HG03103 (cell line): ENCODE measurements around the gene CREBRF.
"Not testable (repeated sequence)": the region's sequence is repeated elsewhere in the genome, so short reads cannot be mapped to it uniquely, and the experiment has no call there.

ENCODE experiments used
- ATAC-seq: cut with Tn5 transposase; IDR thresholded peaks from one replicate; pipeline ENCODE4 v1.9.1; 2021; ENCODE audit warnings: low read depth; ENCODE audit not compliant: unreplicated experiment

Gene CREBRF

DNA sequence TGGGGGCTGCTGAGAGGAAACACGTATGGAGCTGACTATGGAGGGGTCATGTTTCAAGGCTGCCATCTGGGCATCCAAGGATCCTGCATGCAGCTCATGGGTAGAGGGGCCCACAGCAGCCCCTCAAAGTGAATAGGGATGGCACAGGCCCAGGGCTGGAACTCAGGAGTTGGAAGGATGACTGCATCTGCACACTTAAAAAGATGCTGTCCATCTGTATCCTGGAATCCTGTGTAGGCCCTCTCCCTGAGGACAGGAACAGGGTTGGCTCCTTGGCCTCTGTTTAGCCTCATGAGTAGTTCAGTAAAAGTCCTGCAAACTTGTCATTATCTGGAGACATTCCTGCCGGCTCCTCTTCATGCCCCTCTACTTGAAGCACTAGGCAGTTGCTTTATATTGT is 92.2 kb downstream of the CREBRF start:
- no peak for ATAC-seq

DNA sequence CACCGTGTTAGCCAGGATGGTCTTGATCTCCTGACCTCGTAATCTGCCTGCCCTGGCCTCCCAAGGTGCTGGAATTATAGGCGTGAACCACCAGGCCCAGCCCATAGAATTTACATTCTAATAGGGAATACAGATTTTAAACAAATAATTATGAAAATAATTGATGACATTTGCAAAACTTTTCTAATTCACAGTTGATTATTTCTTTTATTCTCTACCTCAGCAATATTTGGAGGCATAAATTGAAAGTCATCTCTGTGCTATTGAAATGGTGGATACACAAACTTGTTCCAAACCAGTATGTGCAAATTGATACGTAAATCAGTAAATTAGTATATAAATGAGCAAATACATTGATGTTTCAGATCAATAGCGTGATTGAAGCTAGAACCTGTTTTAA is 96.4 kb downstream of the CREBRF start:
- ATAC-seq = no peak

DNA sequence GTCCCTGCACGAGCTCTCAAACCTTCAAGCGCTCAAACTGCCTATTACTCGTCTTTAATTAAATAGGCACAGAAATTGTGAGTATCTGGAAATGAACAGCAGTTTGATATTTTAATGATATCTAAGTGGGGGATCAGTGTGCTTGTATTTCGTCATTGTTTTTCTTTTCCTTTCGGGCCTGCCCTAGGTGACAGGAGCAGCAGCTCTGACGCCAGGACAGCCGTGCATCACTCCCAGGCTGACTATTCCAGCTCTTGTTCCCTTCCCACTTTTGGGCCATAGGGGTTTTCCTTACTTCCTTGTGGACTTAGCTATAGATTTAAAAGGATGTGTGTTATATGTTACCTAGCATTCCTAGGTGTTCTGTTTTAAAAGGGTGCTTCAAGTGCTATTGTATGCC is 97.7 kb downstream of the CREBRF start:
- no peak for ATAC-seq

DNA sequence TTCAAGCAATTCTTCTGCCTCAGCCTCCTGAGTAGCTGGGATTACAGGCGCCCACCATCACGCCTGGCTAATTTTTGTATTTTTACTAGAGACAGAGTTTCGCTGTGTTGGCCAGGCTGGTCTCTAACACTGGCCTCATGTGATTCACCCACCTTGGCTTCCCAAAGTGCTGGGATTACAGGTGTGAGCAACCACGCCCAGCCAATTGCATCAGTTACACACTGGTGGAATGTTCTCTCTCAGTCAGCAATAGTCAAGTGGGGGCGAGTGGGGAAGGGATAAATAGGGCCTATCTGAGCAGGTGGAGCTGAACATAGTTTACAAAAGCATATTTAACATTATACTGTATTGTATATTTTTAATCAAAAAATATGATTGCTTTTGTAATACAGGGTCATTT is 98.5 kb downstream of the CREBRF start:
- ATAC-seq = not testable (repeated sequence)

DNA sequence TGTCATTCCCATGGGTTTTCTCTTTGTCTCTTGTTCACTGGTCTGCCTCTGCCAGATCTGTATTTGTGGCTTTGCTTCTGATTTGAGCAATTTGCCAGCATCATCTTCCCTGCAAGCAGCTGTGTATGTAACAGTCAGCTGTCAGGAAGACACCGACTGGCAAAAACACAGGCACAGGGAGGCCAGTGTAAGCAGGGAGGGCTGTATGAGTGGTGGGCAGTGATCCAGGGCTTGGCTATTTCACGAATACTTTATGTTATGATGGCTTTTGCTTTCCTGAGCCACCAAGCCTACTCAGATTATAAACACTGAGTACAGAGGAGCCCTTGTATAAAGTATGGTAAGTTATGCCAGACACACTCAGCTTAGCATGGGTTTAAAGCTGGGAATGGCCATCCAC is 99.8 kb downstream of the CREBRF start:
- no peak for ATAC-seq

DNA sequence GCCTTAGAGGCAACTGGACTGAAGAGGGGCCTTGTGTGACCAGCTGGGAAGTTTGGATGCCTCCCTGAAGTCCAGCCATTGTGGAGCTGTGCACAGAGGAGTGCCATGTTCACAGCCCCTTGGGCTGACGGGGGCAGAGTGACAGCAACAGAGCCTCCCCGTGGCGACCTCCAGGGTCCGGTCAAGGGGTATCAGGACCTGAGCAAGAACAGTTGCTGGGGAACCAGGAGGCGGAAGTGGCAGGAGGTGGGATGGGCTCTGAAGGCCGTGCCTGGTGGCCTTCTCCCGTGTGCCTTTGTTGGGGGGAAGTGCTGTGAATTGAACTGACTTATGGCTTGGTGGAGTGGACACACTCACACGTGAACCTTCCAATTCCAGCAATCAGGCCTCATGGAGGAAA is 102.2 kb downstream of the CREBRF start:
- ATAC-seq = no peak

DNA sequence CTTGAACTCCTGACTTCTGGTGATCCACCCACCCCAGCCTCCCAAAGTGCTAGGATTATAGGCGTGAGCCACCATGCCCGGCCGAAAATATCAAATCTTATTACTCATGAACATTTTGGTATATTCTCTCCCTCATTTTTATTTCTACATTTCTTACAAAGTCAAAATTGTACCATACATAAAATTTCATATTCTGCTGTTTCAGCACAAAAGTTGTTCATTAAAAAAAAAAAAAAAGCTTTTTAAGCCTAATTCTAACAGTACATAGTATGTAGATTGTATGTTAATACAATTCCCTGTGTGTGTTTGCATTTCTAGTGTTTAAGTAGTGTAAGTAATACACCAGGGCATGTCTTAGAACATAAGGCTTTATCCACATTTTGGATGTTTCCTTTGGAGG is 103.1 kb downstream of the CREBRF start:
- ATAC-seq = no peak

DNA sequence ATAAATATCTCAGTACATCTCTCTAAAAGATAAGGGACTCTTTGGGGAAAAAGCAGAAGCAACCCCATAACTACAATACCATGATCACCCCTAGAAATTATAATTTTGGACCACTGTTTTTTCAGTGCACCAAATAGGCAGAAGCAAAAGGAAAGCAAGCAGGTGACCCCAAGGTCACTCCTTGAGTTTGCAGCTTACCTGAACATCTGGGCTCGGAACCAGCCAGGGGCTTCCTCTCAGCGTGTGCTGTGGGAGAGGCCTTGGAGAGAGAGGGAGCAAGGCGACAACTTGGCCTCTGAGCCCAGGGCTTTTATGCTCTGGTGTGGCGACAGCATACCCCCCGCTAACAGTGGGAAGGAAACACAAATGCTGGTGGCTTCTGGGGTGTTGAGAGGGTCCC is 105.0 kb downstream of the CREBRF start:
- ATAC-seq = no peak

DNA sequence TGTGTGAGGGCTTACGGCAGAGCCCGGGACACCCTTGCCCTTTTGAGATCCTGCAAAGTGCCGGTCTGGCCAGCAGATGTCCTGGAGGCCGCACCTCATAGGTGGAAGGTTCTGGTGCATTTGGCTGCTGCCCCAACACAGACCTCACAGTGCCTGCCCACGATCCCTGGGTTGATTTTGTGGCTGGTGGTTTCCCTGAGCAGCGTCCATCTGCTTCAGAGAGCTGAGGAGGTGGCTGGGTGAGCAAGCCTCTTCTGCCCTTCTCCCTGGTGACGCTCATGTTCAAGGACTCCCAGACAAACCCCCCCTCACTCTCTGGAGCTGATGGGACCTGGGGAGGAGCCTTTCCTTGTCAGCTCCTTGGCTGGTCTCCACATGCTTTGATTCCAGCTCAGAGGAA is 107.1 kb downstream of the CREBRF start:
- ATAC-seq = no peak

DNA sequence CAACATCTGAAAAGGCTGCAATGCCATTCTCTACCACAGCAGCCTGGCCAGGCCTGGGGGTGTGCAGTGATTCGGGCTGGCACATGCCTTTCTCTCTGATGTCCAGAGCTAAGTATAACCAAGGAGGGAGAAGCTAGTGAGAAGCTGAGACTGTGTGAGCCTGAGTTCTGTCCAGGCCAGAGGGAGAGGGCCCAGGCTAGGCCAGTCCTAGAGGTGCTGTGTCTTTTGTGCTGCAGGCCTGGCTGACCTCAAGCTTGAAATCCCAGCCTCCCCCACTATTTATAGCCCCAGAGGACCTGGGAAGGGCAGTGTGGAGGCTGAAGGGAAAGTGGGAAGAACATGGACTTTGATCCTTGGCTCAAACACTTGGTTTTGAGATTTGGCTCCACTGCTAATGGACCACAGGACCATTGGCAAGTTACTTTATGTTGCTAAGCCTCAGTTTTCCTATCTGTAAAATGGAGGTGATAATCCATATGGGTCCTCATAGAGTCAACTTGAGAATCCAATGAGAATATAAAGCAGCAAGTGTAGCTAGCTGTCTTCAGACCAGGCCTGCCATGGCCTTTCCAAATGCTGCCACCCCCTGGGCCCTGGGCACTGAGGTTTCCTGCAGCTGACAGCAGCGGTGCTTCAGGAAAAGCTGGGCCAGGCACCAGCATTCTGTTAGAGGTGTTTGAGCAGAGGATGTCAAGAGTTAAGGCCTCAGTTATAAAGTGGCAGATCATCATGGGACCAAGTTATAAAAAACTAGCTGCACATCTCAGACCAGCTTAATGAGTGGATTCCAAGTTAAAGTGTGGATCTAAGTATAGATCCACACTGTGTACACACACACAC is 109.2 kb downstream of the CREBRF start:
- ATAC-seq = no peak

DNA sequence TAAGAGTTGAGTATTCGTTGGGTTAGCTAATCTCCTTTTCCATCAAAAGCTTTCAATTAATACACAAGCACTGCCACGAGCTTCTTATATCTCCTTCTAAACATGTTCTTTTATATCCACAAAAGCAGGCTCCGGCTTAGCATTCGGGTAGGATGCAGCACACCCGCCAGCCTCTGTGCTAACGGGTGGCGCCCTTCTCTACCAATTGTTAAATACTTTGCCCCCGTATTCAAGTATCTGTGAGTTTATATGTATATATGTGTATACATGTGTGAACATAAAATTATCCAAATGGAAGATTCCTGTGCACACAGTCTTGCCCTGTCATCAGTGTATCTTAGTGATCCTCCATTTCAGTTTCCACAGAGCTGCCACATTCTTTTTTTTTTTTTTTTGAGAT is 116.0 kb downstream of the CREBRF start:
- no peak for ATAC-seq

DNA sequence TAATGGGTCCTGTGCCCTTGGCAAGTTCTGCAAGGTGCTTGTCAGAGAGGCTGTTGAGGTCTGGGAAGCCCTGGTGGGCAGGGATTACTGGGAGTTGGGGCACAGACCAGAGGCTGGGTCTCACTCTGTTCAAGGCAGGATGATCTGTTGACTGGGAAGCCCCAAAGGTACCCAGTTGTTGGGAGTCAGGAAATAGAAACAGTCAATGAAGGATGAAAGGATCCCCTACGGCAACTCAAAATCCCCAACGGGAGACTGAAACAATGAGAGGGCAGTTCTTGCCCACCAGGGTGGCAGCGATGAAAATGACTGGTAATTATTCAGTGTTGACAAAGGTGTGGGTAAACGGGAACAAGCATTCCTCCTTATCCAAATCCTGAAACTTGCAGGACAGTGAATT is 119.4 kb downstream of the CREBRF start:
- ATAC-seq = no peak

DNA sequence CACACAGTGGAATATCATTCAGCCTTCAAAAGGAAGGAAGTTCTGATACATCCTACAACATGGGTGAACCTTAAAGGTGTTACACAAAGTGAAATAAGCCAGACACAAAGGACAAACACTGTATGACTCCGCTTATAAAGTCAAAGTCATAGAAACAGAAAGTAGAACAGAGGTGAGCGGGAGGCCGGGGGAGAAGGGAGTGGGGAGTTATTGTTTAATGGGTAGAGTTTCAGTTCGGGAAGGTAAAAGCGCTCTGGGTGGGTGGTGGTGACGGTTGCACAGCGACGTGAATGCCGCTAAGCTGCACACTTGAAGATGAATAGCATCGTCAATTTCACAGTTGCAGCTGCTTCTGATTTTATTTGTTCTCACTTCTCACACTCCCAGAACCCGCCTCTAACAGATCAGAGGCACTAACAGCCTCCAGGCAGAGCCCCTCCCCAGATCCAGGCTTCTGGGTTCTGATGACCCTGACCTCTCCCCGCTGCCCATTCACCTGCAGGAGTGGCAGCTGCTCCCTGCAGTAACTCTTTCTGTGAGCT is 122.3 kb downstream of the CREBRF start:
- ATAC-seq = no peak

DNA sequence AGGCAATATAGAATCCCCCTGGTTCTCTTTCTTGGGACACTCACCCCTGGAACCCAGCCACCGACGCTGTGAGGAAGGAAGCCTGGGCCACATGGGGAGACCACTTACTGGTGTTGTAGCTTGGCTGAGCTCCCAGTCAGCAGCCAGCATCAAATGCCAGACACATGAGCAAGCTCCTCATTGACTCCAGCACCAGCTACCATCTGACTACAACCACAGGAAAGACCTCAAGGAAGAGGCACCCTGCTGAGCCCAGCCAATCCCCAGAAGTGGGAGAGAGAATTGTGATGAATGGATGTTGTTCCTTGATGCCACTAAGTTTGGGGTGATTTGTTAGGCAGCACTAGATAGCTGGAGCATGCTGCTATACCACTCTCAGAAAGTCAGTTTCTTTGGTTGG is 124.2 kb downstream of the CREBRF start:
- no peak for ATAC-seq

DNA sequence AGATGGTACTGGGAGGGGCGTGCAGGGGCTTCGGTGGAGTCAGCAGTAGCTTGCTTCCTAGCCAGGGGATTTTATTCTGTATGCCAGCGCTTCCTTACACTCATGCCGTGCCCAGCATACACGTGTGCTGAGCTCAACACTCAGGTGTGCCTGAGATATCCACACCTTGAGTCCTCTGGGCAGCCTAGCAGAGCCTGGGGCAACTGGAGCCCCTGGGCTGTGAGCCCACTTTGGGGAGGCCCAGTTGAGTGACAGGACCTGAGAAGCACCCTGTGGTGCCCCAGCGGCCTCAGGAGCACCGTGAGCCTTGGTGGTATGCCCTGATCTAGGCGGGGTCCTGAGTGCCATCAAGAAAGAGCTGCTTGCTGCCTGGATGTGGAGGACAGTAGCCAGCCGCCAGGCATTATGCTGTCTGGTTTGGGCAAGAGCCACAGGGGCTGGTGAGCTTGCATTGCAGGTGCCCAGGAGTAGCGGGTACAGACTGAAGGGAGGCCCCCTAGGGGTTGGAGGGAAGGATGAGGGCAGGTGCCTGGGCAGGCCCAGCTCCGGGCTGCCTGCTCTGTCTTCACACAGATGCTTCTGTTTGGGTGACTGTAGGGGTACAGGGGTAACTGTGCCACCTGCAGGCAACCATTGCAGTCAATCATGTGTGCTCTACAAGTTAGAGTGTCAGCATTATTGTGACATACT is 131.0 kb downstream of the CREBRF start:
- no peak for ATAC-seq

DNA sequence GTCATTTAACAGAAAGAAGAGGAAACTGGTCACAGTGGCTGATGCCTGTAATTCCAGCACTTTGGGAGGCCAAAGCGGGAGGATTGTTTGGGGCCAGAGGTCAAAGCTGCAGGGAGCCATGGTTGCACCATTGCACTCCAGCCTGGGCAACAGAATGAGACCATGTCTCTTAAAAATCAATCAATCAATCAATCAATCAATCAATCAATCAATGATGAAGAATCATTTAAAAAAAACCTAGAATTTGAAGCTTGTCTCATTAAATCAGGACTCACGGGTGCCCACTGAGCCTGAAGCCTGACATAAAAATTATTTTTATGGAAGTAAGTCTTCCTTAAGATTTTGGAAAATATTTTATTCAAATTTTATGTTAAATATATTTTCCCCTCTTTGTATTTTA is 132.1 kb downstream of the CREBRF start:
- no peak for ATAC-seq
